GM19328 (cell line): Measurements from ENCODE around the gene BBLN.

Experiments used
- ATAC-seq: cut with Tn5 transposase; IDR thresholded peaks from one replicate; pipeline ENCODE4 v1.9.1; 2021; ENCODE audit warnings: mild to moderate bottlenecking, moderate library complexity; ENCODE audit not compliant: unreplicated experiment

The BBLN gene

DNA sequence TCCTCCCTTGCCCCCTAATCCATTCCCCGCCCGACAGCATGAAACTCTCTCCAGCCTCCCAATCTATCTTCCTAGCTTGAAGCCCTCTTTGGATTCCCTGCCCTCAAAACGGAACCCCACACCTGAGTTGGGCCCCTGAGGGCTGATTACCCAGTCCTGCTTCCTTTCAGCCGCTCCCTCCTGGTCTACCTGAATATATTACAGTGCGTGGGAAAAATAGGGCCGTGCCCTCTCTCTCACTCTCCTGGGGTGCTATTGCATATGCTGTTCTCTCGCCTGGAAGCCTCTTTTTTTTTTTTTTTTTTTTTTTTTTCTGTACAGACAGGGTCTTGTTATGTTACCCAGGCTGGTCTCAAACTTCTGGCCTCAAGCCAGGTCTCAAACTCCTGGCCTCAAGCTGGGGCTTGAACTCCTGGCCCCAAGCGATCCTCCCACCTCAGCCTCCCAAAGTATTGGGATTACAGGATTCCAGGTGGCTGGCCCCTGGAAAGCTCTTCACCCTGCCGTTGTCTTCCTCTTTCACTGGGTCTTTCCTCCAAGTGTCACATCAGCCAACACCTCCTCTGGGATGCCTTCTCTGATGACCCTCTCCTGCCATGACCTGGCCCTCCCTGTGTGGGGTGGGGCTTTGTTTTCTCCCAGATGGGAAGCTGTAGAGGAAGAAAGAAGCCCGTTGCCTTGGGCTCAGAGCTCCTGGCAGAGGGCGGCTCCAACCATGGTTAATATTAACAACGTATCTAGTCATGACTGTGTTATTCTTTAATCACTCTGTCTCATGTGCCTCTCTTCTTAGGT is 51.3 kb downstream of the BBLN start:
- no peak for ATAC-seq

DNA sequence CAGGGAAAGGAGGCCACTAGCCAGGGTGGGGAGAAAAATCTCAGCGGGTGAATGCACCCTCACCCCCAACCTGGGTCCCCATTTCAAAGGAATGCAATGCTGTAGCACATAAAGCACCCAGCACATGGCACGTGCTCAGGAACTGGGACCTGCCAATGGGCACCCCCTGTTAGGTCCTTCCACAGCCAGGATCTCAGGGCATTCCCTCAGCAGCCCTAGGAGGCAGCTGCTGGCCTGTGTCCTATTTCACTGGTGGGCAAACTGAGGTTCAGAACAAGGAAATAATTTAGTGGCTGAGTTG is 51.9 kb downstream of the BBLN start:
- ATAC-seq, result no peak
